Hepatocyte (in vitro differentiated cells): ENCODE data around the gene CCRL2. TPM values are rescaled to one million over a fixed set of nuclear protein-coding genes. Genes with fewer than 3 reads are reported as not detected.

Experiments
- DNase-seq: peaks from one replicate; pipeline ENCODE4 v3.0.0-alpha.2; 2016; ENCODE audit warnings: low spot score
- H2AFZ ChIP-seq: fragments of 200-600 bp; sonication (generic); 2 replicates; pipeline ENCODE4 v1.6.0; 2016; ENCODE audit warnings: antibody characterized with exemption, mild to moderate bottlenecking
- H3K27ac ChIP-seq: fragments of 200-600 bp; sonication (generic); 2 replicates; pipeline ENCODE4 v1.5.1; 2016; ENCODE audit warnings: mild to moderate bottlenecking
- H3K27me3 ChIP-seq: fragments of 200-600 bp; sonication (generic); 2 replicates; pipeline ENCODE4 v1.6.1; 2016
- H3K36me3 ChIP-seq: fragments of 200-600 bp; sonication (generic); replicated peaks from 2 replicates; pipeline ENCODE4 v1.5.1; 2016; ENCODE audit warnings: low read depth; ENCODE audit not compliant: insufficient read depth
- H3K4me1 ChIP-seq: fragments of 200-600 bp; sonication (generic); 2 replicates; pipeline ENCODE4 v1.5.1; 2016; ENCODE audit warnings: mild to moderate bottlenecking, moderate library complexity; ENCODE audit not compliant: insufficient read depth
- H3K4me2 ChIP-seq: fragments of 200-600 bp; sonication (generic); 2 replicates; pipeline ENCODE4 v1.6.0; 2016
- H3K4me3 ChIP-seq: fragments of 200-600 bp; sonication (generic); 2 replicates; pipeline ENCODE4 v1.5.1; 2016; ENCODE audit warnings: mild to moderate bottlenecking
- H3K79me2 ChIP-seq: fragments of 200-600 bp; sonication (generic); 2 replicates; pipeline ENCODE4 v1.6.0; 2017; ENCODE audit warnings: mild to moderate bottlenecking
- H3K9me2 ChIP-seq: fragments of 200-600 bp; sonication (generic); replicated peaks from 2 replicates; pipeline ENCODE4 v1.6.0; 2017; ENCODE audit warnings: mild to moderate bottlenecking; ENCODE audit not compliant: insufficient read depth
- H3K9me3 ChIP-seq: fragments of 200-600 bp; sonication (generic); 2 replicates; pipeline ENCODE4 v1.5.1; 2016; ENCODE audit warnings: low read depth, mild to moderate bottlenecking
- H4K20me1 ChIP-seq: fragments of 200-600 bp; sonication (generic); 2 replicates; pipeline ENCODE4 v1.6.0; 2016; ENCODE audit warnings: mild to moderate bottlenecking; ENCODE audit not compliant: insufficient read depth, poor library complexity, severe bottlenecking
- CTCF ChIP-seq: fragments of 200-600 bp; sonication (generic); IDR thresholded peaks from 2 replicates; pipeline ENCODE4 v1.5.1; 2016; ENCODE audit warnings: antibody characterized with exemption, mild to moderate bottlenecking; ENCODE audit not compliant: poor library complexity
- EZH2 ChIP-seq: fragments of 200-600 bp; sonication (generic); IDR thresholded peaks from 2 replicates; pipeline ENCODE4 v1.6.1; 2016; ENCODE audit warnings: antibody characterized with exemption, mild to moderate bottlenecking, borderline replicate concordance
- EZH2phosphoT487 ChIP-seq: fragments of 200-600 bp; sonication (generic); IDR thresholded peaks from one replicate; pipeline ENCODE4 v1.6.1; 2018; ENCODE audit warnings: antibody characterized with exemption, mild to moderate bottlenecking, low read depth, moderate library complexity; ENCODE audit not compliant: unreplicated experiment, severe bottlenecking
- WGBS: methylation state at CpG from one replicate; pipeline ENCODE4 v1.1.6; 2016; ENCODE audit warnings: low lambda C conversion rate; ENCODE audit errors: missing lambda C conversion rate; 5-methylcytosine and 5-hydroxymethylcytosine counted together
- polyA plus RNA-seq: library from polyadenylated mRNA; unstranded; fragments of >200 nt; fragmentation: Nextera tagmentation; extraction: Ambion mirVana; gene quantifications from 2 replicates; pipeline ENCODE4 v1.2.1, GENCODE V29; 2016
- total RNA-seq: library from RNA; depleted of rRNA; stranded (reverse); fragments of >200 nt; gene quantifications from 2 replicates; pipeline ENCODE4 v1.2.3, GENCODE V29; 2014

Gene CCRL2
- total and polyA plus RNA-seq, 2 experiments from 2014 or later = 1.5 to 4.0 TPM

- DNase-seq = no peak
- Histone ChIP-seq H3K27ac (no peak overlapping the region), H3K79me2 (no peaks in the 10 kb centered on the region), H3K9me3 (peaks cover 8% of the 10 kb centered on the region), H3K4me3 (no peak overlapping the region), H4K20me1 (no peaks in the 10 kb centered on the region), H3K9me2 (no peaks in the 10 kb centered on the region), H2AFZ (no peak overlapping the region), H3K4me1 (peaks cover 3% of the 10 kb centered on the region), H3K36me3 (no peaks in the 10 kb centered on the region), H3K4me2 (no peak overlapping the region), H3K27me3 (no peaks in the 10 kb centered on the region)
- no peak for TF ChIP-seq EZH2
- no peak for TF ChIP-seq EZH2phosphoT487
- no peak for TF ChIP-seq CTCF
- 91% methylated on average over 3 of the region's 3 CpGs for WGBS
Observed at GRCh38 chr3:46435081-46435726, 28.1 kb downstream of the CCRL2 start.

GRCh38 chr3:46438831-46439230 lies 31.8 kb downstream of the CCRL2 start:
- no peaks in the 10 kb centered on the region for H3K79me2 ChIP-seq
- no peak overlapping the region for H2AFZ ChIP-seq
- no peaks in the 10 kb centered on the region for H3K36me3 ChIP-seq
- no peaks in the 10 kb centered on the region for H4K20me1 ChIP-seq
- no peaks in the 10 kb centered on the region for H3K9me3 ChIP-seq
- H3K4me2 ChIP-seq = no peak overlapping the region
- 89% methylated on average over 3 of the region's 3 CpGs for WGBS
- TF ChIP-seq EZH2 = no peak
- TF ChIP-seq CTCF = no peak
- H3K27me3 ChIP-seq = no peaks in the 10 kb centered on the region
- no peaks in the 10 kb centered on the region for H3K9me2 ChIP-seq
- H3K27ac ChIP-seq = no peak overlapping the region
- H3K4me1 ChIP-seq = peaks cover 7% of the 10 kb centered on the region
- no peak for DNase-seq
- no peak overlapping the region for H3K4me3 ChIP-seq

GRCh38 chr3:46440531-46441294 lies 33.7 kb downstream of the CCRL2 start:
- no peaks in the 10 kb centered on the region for H3K9me3 ChIP-seq

More at GRCh38 chr3:46440531-46441294, 33.7 kb downstream of the CCRL2 start:
- Histone ChIP-seq H2AFZ (no peak overlapping the region), H3K27ac (no peak overlapping the region), H4K20me1 (no peaks in the 10 kb centered on the region), H3K36me3 (no peaks in the 10 kb centered on the region), H3K4me3 (no peak overlapping the region), H3K27me3 (no peaks in the 10 kb centered on the region), H3K9me2 (no peaks in the 10 kb centered on the region), H3K79me2 (no peaks in the 10 kb centered on the region), H3K4me1 (peaks cover 7% of the 10 kb centered on the region), H3K4me2 (no peak overlapping the region)
- TF ChIP-seq EZH2 (no peak), EZH2phosphoT487 (no peak), CTCF (no peak)
- DNase-seq = no peak
- WGBS = 67% methylated on average over 4 of the region's 4 CpGs
